ENCODE data around the gene WNT7A. TPM values are rescaled to one million over a fixed set of nuclear protein-coding genes. Genes with fewer than 3 reads are reported as not detected.

Gene WNT7A
- total RNA-seq, 1 donor from 2014 or later: 0.10 TPM

DNA sequence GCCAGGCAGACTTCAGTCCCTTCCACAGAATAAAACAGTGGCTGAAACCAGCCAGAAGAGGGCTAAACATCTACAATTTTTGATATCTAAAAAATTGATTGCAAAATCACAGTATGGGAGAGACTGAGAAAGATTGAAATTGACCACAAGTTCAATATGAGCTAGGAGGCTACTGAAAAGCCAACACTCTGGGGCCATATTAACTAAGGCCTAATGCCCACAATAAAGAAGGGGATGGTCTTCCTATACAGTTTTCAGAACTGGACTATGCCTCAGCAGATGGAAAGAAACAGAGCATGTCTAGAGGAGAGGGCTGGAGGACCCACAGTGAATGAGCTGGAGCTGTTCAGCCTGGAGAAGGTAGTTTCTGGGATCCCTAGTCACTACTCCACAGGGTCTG is 53.2 kb downstream of the WNT7A start:
- no peak for DNase-seq

DNA sequence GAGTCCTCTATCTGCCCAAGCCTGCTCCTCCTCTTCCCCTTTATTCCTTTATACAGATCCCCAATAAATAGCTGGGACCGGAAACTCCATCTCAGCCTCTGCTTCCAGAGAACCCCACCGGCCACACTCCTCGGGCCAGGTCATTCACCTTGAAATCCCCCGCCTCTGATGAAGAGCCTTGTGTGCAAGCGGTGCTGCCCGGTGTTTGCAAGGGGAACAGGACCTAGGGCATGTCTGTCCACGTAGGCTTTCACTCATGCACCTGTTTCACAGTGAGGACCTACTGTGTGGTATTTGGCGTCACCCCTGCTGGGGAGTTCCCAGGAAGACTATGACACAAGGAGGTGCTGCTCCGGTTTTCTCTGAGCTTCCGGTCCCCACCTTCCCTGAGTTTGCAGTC is 54.0 kb downstream of the WNT7A start:
- no peak for DNase-seq

DNA sequence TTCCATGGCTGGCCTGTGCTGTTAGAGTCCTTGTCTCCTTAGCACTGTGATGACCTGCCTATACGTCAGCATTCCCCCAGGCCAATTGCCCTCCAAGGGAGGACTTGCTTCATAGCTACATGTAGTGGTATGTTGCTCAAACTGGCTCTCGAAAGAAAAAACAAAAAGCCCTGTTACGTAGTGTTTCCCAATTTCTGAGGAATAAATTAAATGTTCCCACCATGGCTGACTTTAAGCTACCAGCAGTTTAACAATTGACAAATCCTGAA is 54.6 kb downstream of the WNT7A start:
- DNase-seq: no peak

DNA sequence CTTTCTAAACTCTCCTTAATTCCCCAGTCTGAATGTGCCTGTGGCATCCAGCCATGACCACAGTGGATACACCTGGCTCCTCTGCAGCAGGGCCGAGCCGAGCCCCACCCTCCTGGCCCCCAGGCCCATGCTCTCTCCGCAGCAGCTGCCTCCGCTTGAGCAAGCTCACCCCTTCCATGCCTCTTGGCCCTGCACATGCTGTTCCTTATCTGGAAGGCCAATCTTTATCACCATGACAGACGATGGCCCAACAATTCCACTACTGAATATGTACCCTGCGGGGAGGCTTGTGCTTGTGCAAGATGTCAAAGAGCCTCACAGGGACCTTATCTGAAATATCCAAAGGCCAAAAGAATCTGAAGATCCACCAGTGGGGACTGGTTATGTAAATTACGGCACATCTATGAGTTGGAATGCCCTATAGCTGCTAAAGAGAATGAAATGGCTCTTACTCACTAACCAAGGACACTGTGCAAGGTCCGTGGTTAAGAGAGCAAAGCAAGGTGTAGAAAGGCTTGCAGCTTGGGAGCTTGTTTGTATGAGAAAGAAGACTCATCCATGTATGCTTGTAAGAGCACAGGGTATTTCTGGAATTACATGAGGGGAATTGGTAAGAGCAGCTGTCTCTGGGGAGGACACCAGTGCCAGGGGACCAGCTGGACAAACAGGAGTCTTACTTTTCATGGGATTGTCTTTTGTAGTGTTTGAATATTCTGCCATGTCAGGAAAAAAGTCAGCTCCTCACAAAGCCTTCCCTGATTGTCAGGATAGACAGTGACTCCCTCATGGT is 55.2 kb downstream of the WNT7A start:
- DNase-seq: peak; percentile 13

DNA sequence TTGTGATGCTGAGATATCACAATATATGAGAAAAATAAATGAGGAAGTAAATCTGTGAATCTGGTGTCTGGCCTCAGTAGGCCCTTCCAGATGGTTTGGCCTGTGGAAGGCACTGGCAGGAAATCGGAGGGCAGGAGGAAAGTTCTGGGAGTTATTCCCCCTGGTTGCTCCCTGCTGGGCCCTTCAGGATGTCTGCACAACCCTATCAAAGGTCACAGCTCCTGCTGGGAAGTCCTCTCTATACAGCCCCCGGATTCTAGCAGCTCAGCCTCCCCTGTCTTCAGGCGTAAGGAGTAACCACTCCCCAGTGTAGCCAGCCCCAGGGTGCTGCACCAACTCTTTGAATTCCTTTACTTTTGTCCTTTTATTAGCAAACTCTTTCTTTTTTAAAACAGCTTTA is 56.2 kb downstream of the WNT7A start:
- no peak for DNase-seq

DNA sequence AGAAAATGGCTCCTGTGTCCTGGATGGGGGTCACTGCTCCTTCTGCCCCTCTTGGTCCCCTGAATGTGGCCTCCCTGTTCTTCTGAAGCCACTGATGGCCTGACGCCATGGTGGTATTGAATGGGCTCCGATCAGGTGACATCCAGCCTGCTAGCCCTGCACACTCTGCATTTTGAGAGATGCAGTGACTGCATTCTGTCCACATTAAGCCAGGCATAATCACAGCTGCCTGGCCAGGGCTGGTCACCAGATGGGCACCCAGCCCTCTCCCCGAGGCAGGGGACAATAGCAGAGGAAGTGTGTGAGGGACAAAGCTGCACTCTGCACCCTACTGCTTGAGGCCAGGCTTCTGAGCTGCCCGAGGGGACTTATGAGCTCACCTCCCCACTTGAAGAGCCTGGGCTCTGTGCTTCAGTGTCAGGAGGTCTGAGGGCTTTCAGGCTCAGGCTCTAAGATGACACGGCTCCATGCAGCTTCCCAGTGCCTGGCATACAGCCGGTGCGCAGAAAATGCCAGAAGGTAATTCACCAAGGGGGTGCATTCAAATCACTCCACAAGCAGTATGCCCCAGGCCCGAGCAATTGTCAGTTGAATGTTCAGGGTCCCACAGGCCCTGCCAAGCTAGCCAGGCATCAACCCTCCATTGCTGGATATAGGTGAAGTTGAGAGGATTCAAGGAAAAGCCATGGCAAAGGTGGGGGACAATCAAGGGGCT is 56.8 kb downstream of the WNT7A start:
- DNase-seq: no peak

DNA sequence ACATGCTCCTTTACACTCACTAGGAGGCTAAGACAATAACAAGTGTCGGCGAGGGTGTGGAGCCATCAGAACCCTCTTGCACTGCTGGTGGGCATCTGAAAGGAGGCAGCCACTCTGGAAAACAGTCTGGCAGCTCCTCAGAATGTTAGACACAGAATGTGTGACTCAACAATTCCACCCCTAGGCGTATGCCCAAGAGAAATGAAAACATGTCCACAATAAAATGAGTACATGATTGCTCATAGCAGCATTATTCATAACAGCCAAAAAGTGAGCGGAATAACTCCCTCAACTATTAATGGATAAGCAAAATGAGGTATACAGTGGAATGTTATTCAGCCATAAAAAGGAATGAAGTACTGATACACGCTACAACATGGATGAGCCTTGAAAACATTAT is 57.8 kb downstream of the WNT7A start:
- DNase-seq: no peak

DNA sequence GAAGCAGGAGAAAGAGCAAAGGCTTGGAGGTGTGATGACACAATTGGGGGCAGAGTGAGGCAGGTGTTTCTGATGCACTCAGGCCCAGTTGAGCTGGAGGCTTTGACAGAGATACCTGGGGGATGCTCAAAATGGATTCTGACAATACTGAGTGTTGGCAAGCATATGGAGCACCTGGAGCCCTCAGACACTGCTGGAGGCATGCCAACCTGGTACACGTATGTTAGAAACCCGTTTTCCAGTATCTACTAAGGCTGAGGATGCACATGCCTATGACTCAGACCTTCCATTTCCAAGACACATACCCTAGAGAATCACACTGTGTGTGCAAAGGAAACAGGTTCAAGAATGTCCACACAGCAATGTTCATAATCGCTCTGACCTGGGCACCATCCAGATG is 58.7 kb downstream of the WNT7A start:
- DNase-seq: no peak

DNA sequence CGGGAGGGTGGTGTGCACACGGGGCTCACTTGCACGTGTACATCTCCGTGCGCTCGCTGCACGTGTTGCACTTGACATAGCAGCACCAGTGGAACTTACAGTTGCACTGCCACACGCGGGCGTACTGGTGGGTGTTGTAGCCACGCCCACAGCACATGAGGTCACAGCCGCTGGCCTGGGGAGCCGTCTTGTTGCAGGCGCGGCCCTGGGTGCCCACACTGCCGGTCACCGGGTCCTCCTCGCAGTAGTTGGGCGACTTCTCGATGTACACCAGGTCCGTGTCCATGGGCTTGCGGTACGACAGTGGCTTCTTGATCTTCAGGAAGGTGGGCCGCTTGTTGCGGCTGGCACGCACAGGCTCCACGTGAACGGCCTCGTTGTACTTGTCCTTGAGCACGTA is 61.0 kb downstream of the WNT7A start:
- DNase-seq: no peak

DNA sequence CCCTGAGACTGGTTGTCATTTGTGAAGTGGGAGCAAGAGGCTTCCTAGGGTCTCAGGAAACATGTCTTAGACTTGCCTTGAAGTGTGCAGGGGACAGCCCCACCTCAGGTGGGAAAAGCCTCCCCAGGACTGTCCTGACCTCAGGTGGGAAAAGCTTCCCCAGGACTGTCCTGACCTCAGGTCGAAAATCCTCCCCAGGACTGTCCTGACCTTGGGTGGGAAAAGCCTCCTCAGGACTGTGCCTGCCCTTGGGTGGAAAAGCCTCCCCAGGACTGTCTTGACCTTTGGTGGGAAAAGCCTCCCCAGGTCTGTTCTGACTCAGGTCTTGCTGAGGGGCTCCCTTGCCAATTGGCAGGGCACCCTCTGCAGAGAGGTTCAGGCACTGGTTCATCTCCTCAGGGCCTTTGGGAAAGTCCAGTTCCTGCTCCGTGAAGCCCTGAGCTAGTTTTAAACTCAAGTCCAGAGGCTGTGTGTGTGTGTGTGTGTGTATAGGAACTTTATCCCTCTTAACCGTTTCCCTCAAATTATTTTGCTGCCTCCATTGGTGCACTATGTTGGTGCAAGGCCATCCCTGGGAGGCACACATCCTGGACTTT is 64.7 kb downstream of the WNT7A start:
- no peak for DNase-seq

DNA sequence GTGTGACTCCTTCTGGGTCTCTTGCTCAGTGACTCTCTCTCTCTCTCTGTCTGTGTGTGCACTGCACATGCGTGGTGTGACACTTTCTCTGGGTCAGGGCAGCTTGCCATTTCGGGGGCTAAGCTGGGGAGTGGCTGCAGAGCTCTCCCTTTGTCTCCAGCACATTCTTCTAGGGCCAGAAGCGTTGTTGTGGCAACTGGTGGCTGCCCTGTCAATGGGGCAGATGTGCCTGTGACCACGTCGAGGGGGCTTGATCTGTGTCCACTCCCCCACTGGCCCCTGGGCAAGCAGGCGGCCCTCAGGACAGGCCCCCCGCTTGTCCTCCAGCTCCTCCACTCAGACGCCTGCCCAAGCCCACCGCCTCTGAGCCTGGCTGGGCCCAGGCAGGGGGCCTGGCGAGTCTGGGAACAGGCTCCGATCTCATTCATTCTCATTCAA is 67.8 kb downstream of the WNT7A start:
- peak; percentile 24 for DNase-seq

DNA sequence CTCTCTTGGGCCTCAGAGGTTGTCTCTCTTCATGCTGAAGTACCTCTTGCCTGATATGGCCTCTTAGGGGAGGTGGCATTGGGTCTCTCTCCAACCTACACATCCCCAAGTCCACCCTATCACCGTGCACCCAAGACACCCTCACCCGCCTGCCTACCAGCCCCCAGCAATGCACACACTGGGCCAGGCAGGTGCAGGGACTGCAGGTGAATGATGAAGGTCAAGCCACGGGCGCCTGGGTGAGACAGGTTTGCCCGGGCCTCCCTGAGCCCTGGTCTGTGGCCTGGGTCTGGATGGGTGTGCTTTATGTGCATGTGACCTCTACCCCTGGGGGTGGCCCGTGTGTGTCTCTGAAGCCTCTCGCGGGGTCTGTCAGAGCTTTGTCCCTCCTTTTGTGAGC is 68.3 kb downstream of the WNT7A start:
- no peak for DNase-seq

DNA sequence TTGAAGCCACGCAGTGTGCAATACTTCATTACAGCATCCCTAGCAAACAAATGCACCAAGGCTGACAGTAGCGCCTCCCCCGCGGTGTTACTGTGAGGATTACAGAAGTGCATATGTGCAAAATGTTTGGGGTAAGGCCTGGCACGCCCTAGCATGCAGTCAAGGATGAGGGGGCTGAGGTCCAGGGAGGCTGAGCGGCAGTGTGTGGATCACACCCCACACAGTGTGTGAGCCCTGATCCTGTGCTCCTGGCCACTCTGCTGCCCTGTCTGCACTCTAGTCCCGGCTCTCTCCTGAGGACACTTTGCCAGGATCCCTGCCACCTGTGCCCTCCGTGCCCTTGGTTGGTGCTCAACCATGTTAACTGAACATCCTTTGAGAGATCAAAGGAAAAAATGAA is 71.3 kb downstream of the WNT7A start:
- no peak for DNase-seq

DNA sequence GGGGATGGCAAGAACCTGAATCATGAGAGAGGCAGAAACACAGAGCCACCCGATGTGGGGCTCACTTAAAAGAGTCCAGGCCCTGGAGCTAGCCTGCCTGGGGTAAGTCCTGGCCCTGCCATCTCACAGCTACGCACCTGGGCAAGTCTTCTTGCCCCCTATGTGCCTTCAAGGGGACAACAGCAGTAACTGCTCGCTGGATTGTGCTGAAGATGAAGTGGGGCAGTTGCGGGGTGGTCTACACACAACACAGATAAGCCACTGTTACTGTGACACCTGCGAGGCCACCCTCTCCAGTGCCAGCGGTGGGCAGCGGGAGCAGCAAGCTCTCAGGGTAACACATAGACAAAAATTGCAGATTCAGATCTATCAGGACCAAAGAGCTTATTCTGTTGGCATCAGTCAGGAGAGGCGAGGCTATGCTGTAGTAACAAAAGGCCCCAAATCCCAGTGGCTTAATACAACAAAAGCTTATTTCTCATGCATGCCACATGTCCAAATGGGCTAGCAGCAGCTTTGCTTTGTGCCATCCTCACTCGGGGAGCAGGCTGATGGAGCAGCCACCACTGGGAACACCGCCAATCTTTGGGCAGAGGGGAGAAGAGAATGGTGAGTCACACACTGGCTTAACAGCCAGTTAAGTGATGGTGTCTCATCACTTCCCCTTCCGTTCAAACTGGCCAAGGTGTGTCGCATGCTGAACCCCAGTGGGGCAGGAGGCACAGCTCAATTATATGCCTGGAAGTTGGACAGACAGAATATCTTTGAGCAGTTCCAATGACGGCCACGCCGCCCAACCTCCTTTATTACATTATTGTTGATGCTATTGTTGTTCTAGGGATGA is 78.3 kb downstream of the WNT7A start:
- DNase-seq: no peak

DNA sequence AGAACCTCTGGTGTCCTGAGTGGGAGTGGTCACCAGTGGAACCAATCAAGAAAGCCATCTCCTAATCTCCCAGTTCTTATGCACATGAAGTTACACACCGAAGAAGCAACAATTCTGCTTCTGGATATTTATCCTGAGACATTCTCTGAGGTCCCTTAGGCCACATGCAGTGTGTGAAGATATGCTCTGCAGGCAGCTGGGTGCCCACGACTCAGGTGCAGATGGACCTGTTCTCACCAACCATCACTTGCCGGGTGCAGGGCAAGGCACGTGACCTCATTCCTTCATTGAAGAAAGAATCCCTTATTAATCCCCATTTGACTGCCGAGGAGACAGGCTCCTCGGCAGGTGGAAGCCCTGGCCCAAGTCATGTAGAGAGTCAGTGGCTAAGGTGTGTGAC is 79.8 kb downstream of the WNT7A start:
- DNase-seq: no peak

DNA sequence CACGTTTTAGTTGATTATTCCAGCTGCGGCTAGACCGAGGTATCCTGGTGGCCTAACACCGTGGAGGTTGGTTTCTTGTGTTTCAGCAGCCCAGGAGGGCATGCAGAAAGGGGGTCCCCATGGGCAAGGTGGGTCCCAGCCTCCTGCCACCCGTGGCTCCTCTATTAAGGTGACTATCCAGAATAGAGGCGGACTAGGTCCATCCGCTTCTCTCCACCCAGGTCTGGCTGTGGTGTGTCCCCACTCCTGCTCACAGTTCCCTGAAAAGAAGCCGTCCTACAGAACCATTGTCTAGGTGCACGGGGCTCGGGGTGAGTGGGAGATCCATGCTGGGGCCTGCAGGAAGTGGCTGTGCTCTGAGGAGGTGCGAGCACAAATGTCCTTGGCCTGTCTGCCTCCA is 81.5 kb downstream of the WNT7A start:
- DNase-seq: no peak

DNA sequence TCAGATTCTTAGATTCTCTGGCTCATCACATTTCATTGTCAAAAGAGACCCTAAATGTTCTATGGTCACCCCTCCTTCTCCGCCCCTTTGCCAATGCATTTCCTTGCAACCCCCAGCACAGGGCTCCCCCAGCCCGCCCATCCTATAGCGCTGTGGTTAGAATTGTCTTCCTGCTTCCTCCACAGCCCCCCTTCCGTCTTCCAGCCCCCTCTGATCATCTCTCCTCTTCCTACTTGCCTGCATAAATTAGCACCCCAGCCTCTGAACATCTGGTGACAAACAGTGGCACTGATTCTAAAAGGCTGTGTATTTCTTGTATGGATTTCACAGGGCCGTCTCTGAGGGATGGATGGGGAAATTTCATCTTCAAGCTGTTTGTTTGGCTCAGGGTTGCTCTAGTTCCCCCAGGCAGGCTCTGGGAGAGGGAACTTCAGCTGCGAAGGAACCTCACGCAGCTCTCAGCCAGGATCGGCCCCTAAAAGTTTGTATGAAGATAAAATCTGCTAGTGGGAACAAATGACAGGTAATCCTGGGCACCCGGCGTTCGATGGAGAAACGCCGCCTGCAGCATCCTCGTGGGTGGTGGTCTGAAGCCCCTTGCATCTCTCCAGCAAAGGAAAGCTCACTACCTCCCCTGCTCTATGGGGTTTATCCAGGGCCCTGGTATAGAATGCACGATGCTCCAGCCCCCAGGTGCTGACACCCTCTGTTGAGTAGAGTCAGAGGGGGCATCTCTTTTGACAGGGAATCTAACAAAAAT is 83.0 kb downstream of the WNT7A start:
- DNase-seq: no peak

DNA sequence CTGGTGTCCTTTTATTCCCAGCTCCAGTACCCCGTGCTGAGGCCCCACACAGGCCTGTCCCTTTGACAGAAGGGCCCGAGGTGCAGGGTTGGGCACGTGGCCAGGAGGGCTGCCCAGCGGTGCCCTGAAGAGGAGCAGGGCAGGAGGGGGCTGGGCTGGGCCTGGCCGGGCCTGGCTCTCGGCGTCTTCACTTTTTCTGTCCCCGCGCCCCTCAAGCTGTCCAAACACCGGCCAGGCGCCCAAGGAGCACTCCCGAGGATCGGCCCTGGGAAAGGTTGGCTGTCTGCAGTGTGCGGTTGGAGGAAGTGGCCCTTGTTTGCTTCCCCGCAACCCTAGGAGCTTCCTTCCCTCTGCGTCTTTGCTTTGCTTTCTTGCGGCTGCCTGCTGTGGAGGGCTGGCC is 84.1 kb downstream of the WNT7A start:
- DNase-seq: no peak

DNA sequence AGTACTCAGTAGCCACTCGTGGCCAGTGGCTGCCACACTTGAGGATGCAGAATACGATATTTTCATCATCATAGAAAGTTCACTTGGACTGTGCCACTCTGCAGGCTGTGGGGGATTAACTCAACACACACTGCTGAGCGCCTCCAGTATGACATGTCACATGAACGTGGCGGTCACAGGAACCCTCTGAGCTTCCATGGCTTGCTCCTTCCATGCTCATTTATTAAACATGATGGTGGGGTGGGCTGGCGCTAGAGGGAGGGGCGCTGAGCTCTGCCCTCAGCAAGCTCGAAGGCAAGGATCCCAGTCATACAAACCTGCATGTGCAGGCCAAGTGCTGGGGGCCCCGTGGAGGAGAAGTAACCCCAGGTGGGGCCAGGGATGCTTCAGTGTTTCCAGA is 85.5 kb downstream of the WNT7A start:
- no peak for DNase-seq

DNA sequence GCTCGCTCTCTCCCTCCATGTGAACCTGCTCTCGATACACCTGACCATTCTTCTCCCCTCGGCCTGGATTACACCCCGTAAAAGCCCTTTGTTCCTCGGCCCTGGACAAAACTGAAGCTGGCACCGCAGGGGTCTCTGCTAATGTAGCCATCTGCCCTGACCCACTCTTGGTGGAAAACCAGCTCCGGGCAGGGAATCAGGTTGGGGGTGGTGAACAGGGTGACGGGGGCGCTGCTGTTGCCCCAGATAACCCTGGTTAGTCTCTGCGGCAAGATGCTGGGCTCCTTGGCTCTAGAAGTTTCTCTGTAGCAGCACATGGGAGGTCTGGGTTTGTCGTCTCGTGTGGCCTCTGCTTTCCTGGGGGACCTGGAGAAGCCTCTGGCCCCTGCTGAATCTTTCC is 86.4 kb downstream of the WNT7A start:
- no peak for DNase-seq

DNA sequence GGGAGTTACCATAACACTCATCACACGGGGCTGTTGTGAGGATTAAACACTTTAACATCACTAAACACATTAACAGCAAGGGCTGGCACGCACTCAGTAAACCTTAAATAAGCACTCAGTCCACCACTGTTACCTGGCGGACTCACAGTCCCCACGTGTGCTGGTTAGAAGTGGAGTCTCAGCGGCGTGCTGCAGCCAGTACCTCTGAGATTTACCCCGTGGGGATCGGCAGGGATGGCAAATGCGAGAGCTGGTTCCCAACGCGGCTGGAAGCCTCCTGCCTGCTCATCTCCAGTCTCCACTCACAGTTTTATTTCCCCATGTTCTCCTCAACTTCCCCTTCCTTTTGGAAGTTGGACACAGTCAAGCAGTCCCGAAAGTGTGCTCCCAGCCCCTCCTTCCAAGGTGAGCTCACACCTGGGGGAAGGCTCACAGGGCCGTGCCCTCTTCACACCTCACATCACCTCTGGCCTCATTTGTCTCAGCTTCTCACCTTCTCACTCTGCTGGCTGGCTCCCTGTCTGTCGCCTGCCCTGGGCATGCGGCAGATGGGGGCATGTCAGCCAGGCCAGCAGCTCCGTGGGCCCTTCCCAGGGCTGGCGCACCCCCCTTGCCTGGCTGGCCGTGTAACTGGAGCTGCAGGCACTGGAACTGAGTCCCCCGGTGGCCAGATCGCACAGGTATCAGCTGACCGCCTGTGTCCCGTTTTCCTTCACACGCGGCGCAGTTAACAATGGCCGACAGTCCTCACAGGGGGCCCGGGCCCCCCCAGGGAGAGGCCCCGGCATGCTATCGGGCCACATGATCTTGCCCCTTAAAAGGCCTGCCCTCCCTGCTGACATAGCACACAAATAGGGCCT is 87.1 kb downstream of the WNT7A start:
- no peak for DNase-seq
